ENCODE data around the gene RNF144B.

GRCh38 chr6:18423426-18423825, 36.3 kb downstream of the RNF144B start:
- TF ChIP-seq CTCF (IDR thresholded peaks at IDR 0.05) = no peak
- no peak for TF ChIP-seq POLR2A (IDR thresholded peaks at IDR 0.05)
